A673 (cell line): ENCODE results near the gene IGF2R. TPM values are rescaled to one million over a fixed set of nuclear protein-coding genes. Genes with fewer than 3 reads are reported as not detected.

ENCODE experiments used
- BruUV-seq: library from RNA; stranded (reverse); fragments of 400-500 nt; replicated peaks from 2 replicates; lab custom pipeline; 2021; lab: Mats Ljungman, UMichigan
- CTCF ChIA-PET: fragments of 300-600 bp; sonication (Branson Sonifier 250); formaldehyde crosslinking; loops from one replicate; lab custom pipeline; 2022; ENCODE audit warnings: antibody characterized with exemption; lab: Charles Lee
- POLR2A ChIA-PET: fragments of 300-600 bp; sonication (Branson Sonifier 250); formaldehyde crosslinking; loops from one replicate; lab custom pipeline; 2022; ENCODE audit warnings: antibody characterized with exemption; ENCODE audit not compliant: low non-redundant PET; lab: Charles Lee
- DNase-seq: peaks from one replicate; pipeline ENCODE4 v3.0.0-alpha.2; 2015; ENCODE audit warnings: low spot score
- H3K27ac ChIP-seq: fragments of 200-600 bp; sonication (generic); 2 replicates; pipeline ENCODE4 v1.5.1; 2016; ENCODE audit warnings: mixed run types, low read depth, mild to moderate bottlenecking, mixed read lengths, antibody characterized with exemption, low read length; ENCODE audit not compliant: poor library complexity, severe bottlenecking
- H3K27me3 ChIP-seq: fragments of 200-600 bp; sonication (generic); replicated peaks from 2 replicates; pipeline ENCODE4 v1.6.1; 2017; ENCODE audit warnings: mixed run types, low read depth, mild to moderate bottlenecking, mixed read lengths, antibody characterized with exemption, low read length; ENCODE audit not compliant: insufficient read depth, poor library complexity
- H3K36me3 ChIP-seq: fragments of 200-600 bp; sonication (generic); 2 replicates; pipeline ENCODE4 v1.6.1; 2016; ENCODE audit warnings: mixed run types, mild to moderate bottlenecking, mixed read lengths, antibody characterized with exemption, low read length; ENCODE audit not compliant: insufficient read depth, poor library complexity, severe bottlenecking
- H3K4me1 ChIP-seq: fragments of 200-600 bp; sonication (generic); 2 replicates; pipeline ENCODE4 v1.6.1; 2017; ENCODE audit warnings: mixed run types, mild to moderate bottlenecking, mixed read lengths, antibody characterized with exemption, low read length; ENCODE audit not compliant: insufficient read depth, poor library complexity, severe bottlenecking
- H3K4me3 ChIP-seq: fragments of 200-600 bp; sonication (generic); 2 replicates; pipeline ENCODE4 v1.5.1; 2016; ENCODE audit warnings: low read depth, mixed run types, mild to moderate bottlenecking, mixed read lengths, low read length; ENCODE audit not compliant: poor library complexity, severe bottlenecking
- H3K9me3 ChIP-seq: fragments of 200-600 bp; sonication (generic); 2 replicates; pipeline ENCODE4 v1.6.1; 2016; ENCODE audit warnings: mixed run types, low read depth, mild to moderate bottlenecking, mixed read lengths, antibody characterized with exemption, low read length; ENCODE audit not compliant: poor library complexity, severe bottlenecking
- CTCF ChIP-seq: fragments of 300-800, 200-600 bp; sonication (generic); conservative IDR thresholded peaks from 2 replicates; pipeline ENCODE4 v1.5.1; 2017; ENCODE audit warnings: low read depth, mild to moderate bottlenecking, antibody characterized with exemption, low read length, moderate library complexity, mixed read lengths
- EZH2 ChIP-seq: fragments of 200-600 bp; sonication (generic); IDR thresholded peaks from 2 replicates; pipeline ENCODE4 v1.6.1; 2017; ENCODE audit warnings: borderline replicate concordance, low read depth, mild to moderate bottlenecking, mixed read lengths, antibody characterized with exemption, low read length; ENCODE audit not compliant: poor library complexity, severe bottlenecking
- intact Hi-C: fragments of 100-400 bp; cut with micrococcal nuclease; formaldehyde crosslinking; loops from one replicate; pipeline ENCODE4 v1.10.0; 2022; ENCODE audit not compliant: unreplicated experiment
- total RNA-seq: library from RNA; stranded (reverse); gene quantifications from 2 replicates; pipeline ENCODE4 v1.2.3, GENCODE V29; 2021

IGF2R gene
- total RNA-seq, 1 experiment from 2014 or later: 67.4 TPM

- no TSS peak for BruUV-seq
- no peaks in the 10 kb centered on the region for H3K9me3 ChIP-seq
- ChIA-PET POLR2A (no interaction called here), CTCF (no interaction called here)
- H3K4me3 ChIP-seq: no peak overlapping the region
- H3K36me3 ChIP-seq: no peaks in the 10 kb centered on the region
- DNase-seq: no peak
- intact Hi-C loops: no loop called here
- TF ChIP-seq CTCF (no peak), EZH2 (no peak)
- no peaks in the 10 kb centered on the region for H3K4me1 ChIP-seq
- no peak overlapping the region for H3K27ac ChIP-seq
- no peaks in the 10 kb centered on the region for H3K27me3 ChIP-seq
Measured at GRCh38 chr6:160118620-160119229, 149.8 kb downstream of the IGF2R start.

- CTCF ChIA-PET: no interaction called here
- H3K4me1 ChIP-seq: no peaks in the 10 kb centered on the region
Measured at GRCh38 chr6:160120087-160120486, 151.2 kb downstream of the IGF2R start.

GRCh38 chr6:160121558-160121957 lies 152.7 kb downstream of the IGF2R start, which contains the start of gene SLC22A1:
Gene SLC22A1 (plus strand): TSS chr6:160121815. CDS start chr6:160121936, 121 bp downstream.
- no peaks in the 10 kb centered on the region for H3K9me3 ChIP-seq

More at GRCh38 chr6:160120087-160120486, 151.2 kb downstream of the IGF2R start:
- H3K36me3 ChIP-seq: no peaks in the 10 kb centered on the region
- H3K27me3 ChIP-seq: no peaks in the 10 kb centered on the region
- POLR2A ChIA-PET: no interaction called here
- no peak for TF ChIP-seq CTCF
- TF ChIP-seq EZH2: no peak
- no TSS peak for BruUV-seq
- no peak overlapping the region for H3K4me3 ChIP-seq
- intact Hi-C loops: no loop called here
- no peak overlapping the region for H3K27ac ChIP-seq
- no peak for DNase-seq
- no peaks in the 10 kb centered on the region for H3K9me3 ChIP-seq

More at GRCh38 chr6:160121558-160121957, 152.7 kb downstream of the IGF2R start, which contains the start of gene SLC22A1:
- DNase-seq: no peak
- Histone ChIP-seq H3K4me1 (no peaks in the 10 kb centered on the region), H3K27me3 (no peaks in the 10 kb centered on the region), H3K4me3 (no peak within 1 kb of the TSS), H3K27ac (no peak within 1 kb of the TSS), H3K36me3 (no peaks in the 10 kb centered on the region)
- intact Hi-C loops: no loop called here
- ChIA-PET POLR2A (no interaction called here), CTCF (no interaction called here)
- BruUV-seq: no TSS peak
- TF ChIP-seq EZH2 (no peak), CTCF (no peak)
